ENCODE data around the gene USP43. TPM values are rescaled to one million over a fixed set of nuclear protein-coding genes. Genes with fewer than 3 reads are reported as not detected.

USP43 gene
- total and polyA plus RNA-seq, 2 donors from 2014 or later: 1.9 to 7.8 TPM

DNA sequence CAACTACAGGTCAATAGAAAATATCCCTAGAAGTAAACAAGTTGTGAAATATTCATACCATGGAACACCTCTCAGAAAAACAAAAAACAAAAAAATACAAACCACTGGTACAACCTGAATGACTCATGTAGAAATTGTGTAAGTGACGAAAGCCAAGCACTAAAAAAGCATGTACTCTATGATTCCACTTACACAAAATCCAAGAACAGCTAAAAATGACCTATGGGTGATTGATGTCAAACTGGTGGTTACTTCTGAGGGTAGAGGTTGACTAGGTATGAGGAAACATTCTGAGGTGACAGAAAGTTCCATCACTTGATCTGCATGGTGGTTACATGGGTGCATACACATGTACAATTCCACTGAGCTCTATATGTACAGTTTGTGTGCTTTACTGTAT, 114.9 kb downstream of the USP43 start:
- Histone ChIP-seq H3K4me1 (ENCODE audit: control insufficient read depth in 2 of 3, insufficient read depth in 2 of 3, low read depth in 1 of 3, low read length in 3 of 3) (no peaks in the 10 kb centered on the region), H3K4me3 (ENCODE audit: low read length in 3 of 3) (no peak overlapping the region), H3K9me3 (ENCODE audit: control insufficient read depth in 2 of 3, insufficient read depth in 1 of 3, low read length in 3 of 3) (peaks cover 0 to 5% (median 0%) of the 10 kb centered on the region in 3 donors), H3K36me3 (ENCODE audit: control insufficient read depth in 2 of 3, insufficient read depth in 3 of 3, low read length in 3 of 3) (no peaks in the 10 kb centered on the region), H3K9ac (ENCODE audit: low read length in 3 of 3) (no peak overlapping the region), H3K27ac (ENCODE audit: low read depth in 2 of 2, low read length in 2 of 2) (no peak overlapping the region), H3K27me3 (ENCODE audit: control insufficient read depth, insufficient read depth, low read length) (no peaks in the 10 kb centered on the region)
- TF ChIP-seq, protein P1, sequence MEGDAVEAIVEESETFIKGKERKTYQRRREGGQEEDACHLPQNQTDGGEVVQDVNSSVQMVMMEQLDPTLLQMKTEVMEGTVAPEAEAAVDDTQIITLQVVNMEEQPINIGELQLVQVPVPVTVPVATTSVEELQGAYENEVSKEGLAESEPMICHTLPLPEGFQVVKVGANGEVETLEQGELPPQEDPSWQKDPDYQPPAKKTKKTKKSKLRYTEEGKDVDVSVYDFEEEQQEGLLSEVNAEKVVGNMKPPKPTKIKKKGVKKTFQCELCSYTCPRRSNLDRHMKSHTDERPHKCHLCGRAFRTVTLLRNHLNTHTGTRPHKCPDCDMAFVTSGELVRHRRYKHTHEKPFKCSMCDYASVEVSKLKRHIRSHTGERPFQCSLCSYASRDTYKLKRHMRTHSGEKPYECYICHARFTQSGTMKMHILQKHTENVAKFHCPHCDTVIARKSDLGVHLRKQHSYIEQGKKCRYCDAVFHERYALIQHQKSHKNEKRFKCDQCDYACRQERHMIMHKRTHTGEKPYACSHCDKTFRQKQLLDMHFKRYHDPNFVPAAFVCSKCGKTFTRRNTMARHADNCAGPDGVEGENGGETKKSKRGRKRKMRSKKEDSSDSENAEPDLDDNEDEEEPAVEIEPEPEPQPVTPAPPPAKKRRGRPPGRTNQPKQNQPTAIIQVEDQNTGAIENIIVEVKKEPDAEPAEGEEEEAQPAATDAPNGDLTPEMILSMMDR (IDR thresholded peaks at IDR 0.05; ENCODE audit: borderline replicate concordance, extremely low read depth, insufficient read depth): no peak
- intact Hi-C loops (cut with DNase I): no loop called here
- DNase-seq: no peak
- no peak for FAIRE-seq

DNA sequence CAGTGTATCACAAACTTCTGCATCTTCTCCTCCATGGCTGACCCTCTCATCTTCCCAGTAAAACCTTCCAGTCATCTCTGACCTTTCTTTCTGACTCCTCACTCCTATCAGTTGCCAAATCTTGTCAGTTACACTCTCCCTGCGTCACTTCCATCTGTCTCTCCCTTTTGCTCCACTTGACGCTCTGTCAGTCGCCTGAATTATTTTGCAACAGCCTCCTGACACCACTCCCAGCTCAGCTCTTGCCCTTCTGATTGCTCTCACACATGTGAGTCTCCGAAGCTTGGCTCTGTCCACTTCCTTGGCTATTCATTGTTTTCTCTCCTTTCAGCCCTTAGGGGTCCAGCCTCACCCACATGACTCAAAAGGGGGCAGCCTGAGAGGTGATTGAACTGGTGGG, 118.3 kb downstream of the USP43 start:
- H3K27me3 ChIP-seq (ENCODE audit: control insufficient read depth, insufficient read depth, low read length): no peaks in the 10 kb centered on the region
- TF ChIP-seq, protein P1 (IDR thresholded peaks at IDR 0.05; ENCODE audit: borderline replicate concordance, extremely low read depth, insufficient read depth): no peak
- H3K9ac ChIP-seq (ENCODE audit: low read length in 3 of 3): no peak overlapping the region
- no peak overlapping the region for H3K4me3 ChIP-seq (ENCODE audit: low read length in 3 of 3)
- no peaks in the 10 kb centered on the region for H3K36me3 ChIP-seq (ENCODE audit: control insufficient read depth in 2 of 3, insufficient read depth in 3 of 3, low read length in 3 of 3)
- FAIRE-seq (no peak), DNase-seq (peak in 2 of 5 donors; percentile 22 to 38)
- intact Hi-C loops (cut with DNase I): no loop called here
- H3K27ac ChIP-seq (ENCODE audit: low read depth in 2 of 2, low read length in 2 of 2): no peak overlapping the region
- no peaks in the 10 kb centered on the region for H3K4me1 ChIP-seq (ENCODE audit: control insufficient read depth in 2 of 3, insufficient read depth in 2 of 3, low read depth in 1 of 3, low read length in 3 of 3)
- no peaks in the 10 kb centered on the region for H3K9me3 ChIP-seq (ENCODE audit: control insufficient read depth in 2 of 3, insufficient read depth in 1 of 3, low read length in 3 of 3)

DNA sequence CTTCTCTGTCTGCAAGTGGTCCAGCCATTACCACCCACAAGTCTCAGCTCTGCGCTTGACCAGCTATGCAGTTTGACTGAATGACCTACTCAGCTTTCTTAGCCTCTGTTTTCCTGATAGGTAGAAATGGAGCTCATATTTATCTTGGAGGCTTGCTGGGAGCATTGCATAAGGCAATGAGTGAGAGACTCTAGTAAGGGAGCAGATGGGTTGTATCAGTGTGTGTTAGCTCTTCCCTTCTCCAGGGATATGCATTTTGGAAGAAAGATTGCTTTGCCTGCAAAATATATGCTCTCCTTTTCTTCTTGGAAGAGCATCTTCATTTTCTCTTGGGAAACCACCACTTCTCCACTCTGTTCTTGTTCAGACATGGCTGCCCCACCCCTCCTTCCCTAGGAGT, 120.0 kb downstream of the USP43 start:
- intact Hi-C loops (cut with DNase I): no loop called here

More for the DNA sequence above, 120.0 kb downstream of the USP43 start:
- no peak overlapping the region for H3K27ac ChIP-seq (ENCODE audit: low read depth in 2 of 2, low read length in 2 of 2)
- no peak overlapping the region for H3K4me3 ChIP-seq (ENCODE audit: low read length in 3 of 3)
- no peak for FAIRE-seq
- no peaks in the 10 kb centered on the region for H3K4me1 ChIP-seq (ENCODE audit: control insufficient read depth in 2 of 3, insufficient read depth in 2 of 3, low read depth in 1 of 3, low read length in 3 of 3)
- TF ChIP-seq, protein P1 (IDR thresholded peaks at IDR 0.05; ENCODE audit: borderline replicate concordance, extremely low read depth, insufficient read depth): no peak
- H3K9ac ChIP-seq (ENCODE audit: low read length in 3 of 3): no peak overlapping the region
- H3K9me3 ChIP-seq (ENCODE audit: control insufficient read depth in 2 of 3, insufficient read depth in 1 of 3, low read length in 3 of 3): no peaks in the 10 kb centered on the region
- DNase-seq: no peak
- H3K27me3 ChIP-seq (ENCODE audit: control insufficient read depth, insufficient read depth, low read length): no peaks in the 10 kb centered on the region
- H3K36me3 ChIP-seq (ENCODE audit: control insufficient read depth in 2 of 3, insufficient read depth in 3 of 3, low read length in 3 of 3): no peaks in the 10 kb centered on the region
